GM13977 (cell line): Measurements from ENCODE around the gene ELOB.

Experiments used
- DNase-seq: peaks from one replicate; pipeline ENCODE4 v3.0.0; 2012; ENCODE audit warnings: low spot score
- in situ Hi-C: fragments of 300-500 bp; cut with MboI; formaldehyde crosslinking; loops from one replicate; pipeline ENCODE4 v1.12.0; 2022; ENCODE audit warnings: low sequenced_read_pairs, low pct_unique_long_range_greater_than_20kb, mixed read lengths, inconsistent platforms; ENCODE audit not compliant: unreplicated experiment
- TF ChIP-seq, protein P1 (sequence below): IDR thresholded peaks from 2 replicates; pipeline ENCODE4 v1.5.1; 2012; ENCODE audit warnings: mild to moderate bottlenecking, control low read depth; ENCODE audit not compliant: insufficient read depth; ENCODE audit errors: extremely low read depth, missing control alignments

ELOB gene

DNA sequence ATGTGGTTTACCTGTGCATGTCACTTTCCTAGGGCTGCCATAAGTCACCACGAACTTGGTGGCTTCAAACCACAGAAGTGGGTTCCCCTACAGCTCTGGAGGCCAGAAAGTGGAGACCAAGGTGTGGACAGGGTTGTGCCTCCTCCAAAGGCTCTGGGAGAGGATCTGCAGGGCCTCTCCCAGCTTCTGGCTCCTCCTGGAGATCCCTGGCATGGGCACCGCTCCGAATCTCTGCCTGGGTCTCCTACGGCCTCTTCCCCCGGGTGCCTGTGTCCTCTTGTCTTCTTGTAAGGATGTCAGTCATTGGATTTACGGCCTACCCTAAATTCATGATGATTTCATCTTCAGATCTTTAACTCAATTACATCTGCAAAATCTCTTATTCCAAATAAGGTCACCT lies 27.1 kb downstream of the ELOB start:
- in situ Hi-C loops = no loop called here
- no peak for DNase-seq
- TF ChIP-seq, protein P1, sequence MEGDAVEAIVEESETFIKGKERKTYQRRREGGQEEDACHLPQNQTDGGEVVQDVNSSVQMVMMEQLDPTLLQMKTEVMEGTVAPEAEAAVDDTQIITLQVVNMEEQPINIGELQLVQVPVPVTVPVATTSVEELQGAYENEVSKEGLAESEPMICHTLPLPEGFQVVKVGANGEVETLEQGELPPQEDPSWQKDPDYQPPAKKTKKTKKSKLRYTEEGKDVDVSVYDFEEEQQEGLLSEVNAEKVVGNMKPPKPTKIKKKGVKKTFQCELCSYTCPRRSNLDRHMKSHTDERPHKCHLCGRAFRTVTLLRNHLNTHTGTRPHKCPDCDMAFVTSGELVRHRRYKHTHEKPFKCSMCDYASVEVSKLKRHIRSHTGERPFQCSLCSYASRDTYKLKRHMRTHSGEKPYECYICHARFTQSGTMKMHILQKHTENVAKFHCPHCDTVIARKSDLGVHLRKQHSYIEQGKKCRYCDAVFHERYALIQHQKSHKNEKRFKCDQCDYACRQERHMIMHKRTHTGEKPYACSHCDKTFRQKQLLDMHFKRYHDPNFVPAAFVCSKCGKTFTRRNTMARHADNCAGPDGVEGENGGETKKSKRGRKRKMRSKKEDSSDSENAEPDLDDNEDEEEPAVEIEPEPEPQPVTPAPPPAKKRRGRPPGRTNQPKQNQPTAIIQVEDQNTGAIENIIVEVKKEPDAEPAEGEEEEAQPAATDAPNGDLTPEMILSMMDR = no peak

DNA sequence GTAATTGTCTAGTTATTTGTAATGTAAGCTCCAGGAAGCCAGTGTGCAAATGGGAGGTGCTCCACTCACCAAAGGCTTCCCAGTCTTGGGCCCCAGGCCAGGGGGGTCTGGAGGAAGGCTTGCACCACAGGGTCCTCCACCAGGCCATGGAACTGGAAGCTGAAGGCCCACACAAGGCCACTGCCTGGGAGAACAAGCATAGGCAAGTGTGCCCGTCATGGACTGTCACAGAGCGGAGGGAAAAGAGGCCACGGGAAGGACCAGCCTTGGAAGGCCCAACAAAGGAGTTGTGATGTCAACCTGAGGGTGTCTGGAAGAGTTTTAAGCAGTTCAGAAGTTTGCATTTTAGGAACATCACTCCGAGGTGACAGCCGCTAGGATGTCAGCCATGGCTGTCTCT lies 27.6 kb downstream of the ELOB start:
- TF ChIP-seq, protein P1 = no peak
- in situ Hi-C loops = no loop called here
- no peak for DNase-seq

DNA sequence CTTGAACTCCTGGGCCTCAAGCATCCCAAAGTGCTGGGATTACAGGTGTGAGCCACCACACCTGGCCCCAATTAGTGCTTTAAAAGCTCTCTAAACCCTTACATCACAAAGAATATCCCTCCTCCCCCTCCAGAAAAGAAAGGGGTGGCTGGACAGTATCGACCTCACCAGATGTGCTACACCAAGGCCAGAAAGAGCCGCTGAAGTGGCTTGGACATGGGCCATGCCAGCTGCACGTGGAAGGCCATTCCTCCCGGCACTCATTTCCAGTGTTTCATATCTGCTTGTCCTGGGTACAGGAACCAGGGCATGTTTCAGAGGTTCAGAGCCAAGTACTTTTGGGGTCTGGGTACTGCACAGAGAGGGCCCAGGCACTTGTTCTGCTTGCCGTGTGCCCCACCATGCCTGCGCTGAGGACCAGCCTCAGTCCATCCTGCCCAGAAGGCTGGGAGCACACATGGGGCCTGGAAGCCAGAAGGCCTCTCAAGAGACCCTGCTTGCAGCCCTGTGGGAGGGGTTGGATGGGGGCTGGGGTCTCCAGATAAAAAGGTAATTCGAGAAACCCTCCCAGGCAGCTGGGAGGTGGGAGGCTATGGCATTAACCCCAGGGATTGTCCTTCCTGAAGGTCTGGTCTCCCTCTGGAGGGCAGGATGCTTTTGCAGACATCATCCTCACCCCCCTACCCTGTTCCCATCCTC lies 28.2 kb downstream of the ELOB start:
- no peak for DNase-seq
- TF ChIP-seq, protein P1 = no peak
- in situ Hi-C loops = no loop called here

GRCh38 chr16:2745961-2746360 lies 31.1 kb downstream of the ELOB start:
- TF ChIP-seq, protein P1 = no peak
- DNase-seq = no peak
- in situ Hi-C loops = no loop called here

GRCh38 chr16:2745116-2745890 lies 31.8 kb downstream of the ELOB start:
- no peak for DNase-seq
- TF ChIP-seq, protein P1 = no peak
- in situ Hi-C loops = no loop called here

DNA sequence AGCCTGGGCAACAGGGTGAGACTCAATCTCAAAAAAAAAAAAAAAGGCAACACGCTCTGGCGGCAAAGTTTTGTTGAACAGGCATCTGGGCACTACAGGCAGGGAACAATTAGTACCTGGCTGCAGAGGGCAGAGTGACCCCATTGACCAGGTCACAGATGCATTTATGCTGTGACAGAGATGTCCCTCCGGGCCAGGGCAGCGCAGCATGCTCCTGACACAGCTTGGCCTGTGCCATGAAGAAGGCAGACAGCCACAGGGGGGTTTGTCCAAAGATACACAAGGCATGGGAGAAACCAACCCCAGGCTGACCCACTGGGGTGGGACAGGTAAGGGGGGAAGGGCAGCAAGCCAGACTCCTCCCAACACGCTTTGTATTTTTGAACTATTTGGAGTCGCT lies 32.4 kb downstream of the ELOB start:
- DNase-seq = no peak
- TF ChIP-seq, protein P1 = no peak
- in situ Hi-C loops = no loop called here
